ENCODE measurements around the gene SYNGR3. TPM values are rescaled to one million over a fixed set of nuclear protein-coding genes. Genes with fewer than 3 reads are reported as not detected.

SYNGR3 gene
- total and polyA plus RNA-seq, 11 donors = 0.19 to 2.7 (median 0.86) TPM

DNA sequence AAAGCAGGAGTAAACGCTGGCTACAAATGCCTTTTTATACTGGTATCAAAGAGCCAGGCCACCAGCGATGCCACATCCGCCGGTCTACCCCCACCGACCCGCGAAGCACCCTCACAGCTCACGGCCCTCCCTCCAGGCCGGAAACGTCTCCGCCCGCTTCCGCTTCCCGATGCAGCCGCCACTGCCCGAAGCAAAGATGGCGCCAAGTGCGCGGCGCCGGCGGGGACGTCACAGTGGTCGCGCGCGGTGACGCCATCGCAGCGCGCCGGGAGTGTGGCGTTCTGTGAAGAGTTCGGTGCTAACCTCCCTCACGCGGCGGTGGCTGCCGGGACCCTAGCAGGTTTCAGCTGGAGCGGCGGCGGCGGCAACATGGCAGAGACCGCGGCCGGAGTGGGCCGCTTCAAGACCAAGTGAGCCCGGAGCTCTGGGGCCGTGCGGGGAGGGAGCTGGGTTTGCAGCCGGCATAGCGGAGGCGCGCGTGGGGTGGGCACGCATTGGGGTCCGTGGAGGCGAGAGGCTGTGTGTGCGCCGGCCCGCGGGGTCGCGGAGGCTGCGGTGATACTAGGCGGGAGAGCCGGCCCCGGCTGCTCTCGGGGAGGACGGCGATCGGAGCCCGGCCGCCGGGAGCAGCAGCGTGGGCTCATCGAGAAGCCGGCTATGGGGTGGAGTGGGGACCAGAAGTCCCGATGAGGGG, 17.8 kb upstream of the SYNGR3 start, which contains the start of gene TBL3:
Gene TBL3, plus strand, starts transcription at position 258 of the 694 bp plus-strand sequence. Its CDS starts 112 bp downstream, at position 370.
- intact Hi-C loops (cut with DNase I) = no loop called here
- peaks cover 0 to 29% (median 20%) of the 10 kb centered on the region in 12 donors for H3K4me1 ChIP-seq
- peak within 1 kb of the TSS; percentile 76 to 100 (median 96) for H3K4me3 ChIP-seq
- H3K27ac ChIP-seq = peak within 1 kb of the TSS; percentile 67 to 95 (median 92)
- peak; percentile 54 to 90 for TF ChIP-seq POLR2A (IDR thresholded peaks at IDR 0.05)
- no peak for TF ChIP-seq CTCF (IDR thresholded peaks at IDR 0.05)
- 0 to 1% (median 1%) methylated on average over 42 to 78 of the region's 78 CpGs for WGBS, 4 donors
- no peaks in the 10 kb centered on the region for H3K9me3 ChIP-seq
- H3K27me3 ChIP-seq = peaks cover 0 to 31% (median 0%) of the 10 kb centered on the region in 9 donors
- peaks cover 0 to 30% (median 27%) of the 10 kb centered on the region in 9 donors for H3K36me3 ChIP-seq
- peak; percentile 91 to 98 (median 94) for ATAC-seq
- peak; percentile 94 to 97 (median 95) for DNase-seq

GRCh38 chr16:1972490-1972877, 17.3 kb upstream of the SYNGR3 start:
- DNase-seq = peak in 1 of 5 donors; percentile 12
- peaks cover 0 to 35% (median 0%) of the 10 kb centered on the region in 9 donors for H3K27me3 ChIP-seq
- 2 to 4% (median 3%) methylated on average over 18 to 22 of the region's 22 CpGs for WGBS, 4 donors
- H3K9me3 ChIP-seq = no peaks in the 10 kb centered on the region
- peak overlapping the region in 7 of 12 donors; percentile 89 to 95 (median 93) for H3K27ac ChIP-seq
- peak overlapping the region; percentile 76 to 100 (median 96) for H3K4me3 ChIP-seq
- TF ChIP-seq CTCF (IDR thresholded peaks at IDR 0.05) (no peak), POLR2A (IDR thresholded peaks at IDR 0.05) (no peak)
- intact Hi-C loops (cut with DNase I) = no loop called here
- H3K36me3 ChIP-seq = peaks cover 0 to 36% (median 32%) of the 10 kb centered on the region in 9 donors
- no peak for ATAC-seq
- H3K4me1 ChIP-seq = peaks cover 0 to 29% (median 20%) of the 10 kb centered on the region in 12 donors

DNA sequence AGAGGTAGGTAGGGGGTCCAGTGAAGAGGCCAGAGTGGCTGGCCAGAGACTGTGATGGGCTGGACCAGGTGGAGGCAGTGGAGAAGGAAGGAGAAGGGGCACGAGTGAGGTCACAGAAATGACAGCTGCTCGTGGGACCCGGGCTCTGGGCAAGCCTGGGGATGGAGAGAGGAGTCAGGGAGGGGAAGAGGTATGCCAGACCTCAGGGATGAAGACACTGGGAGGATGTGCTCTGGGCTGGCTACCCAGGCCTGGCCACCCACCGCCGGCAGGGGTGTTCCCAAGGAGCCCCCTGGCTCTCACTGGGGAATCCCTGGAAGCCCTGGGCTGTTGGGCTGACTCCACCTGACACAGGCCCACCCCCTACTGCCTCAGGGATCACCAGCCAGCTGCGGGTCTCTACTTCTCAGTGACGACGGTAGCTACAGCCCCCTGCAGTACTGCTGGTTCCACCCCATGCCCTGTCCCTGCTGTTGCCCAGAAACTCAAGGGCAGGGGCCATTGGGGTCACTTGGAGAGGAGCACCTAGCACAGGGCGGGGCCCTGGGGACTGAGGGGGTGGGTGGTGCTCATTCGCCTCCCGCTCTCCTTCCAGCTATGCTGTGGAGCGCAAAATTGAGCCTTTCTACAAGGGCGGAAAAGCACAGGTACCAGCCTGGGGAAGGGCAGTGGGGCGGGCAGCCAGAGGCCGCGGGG, 16.2 kb upstream of the SYNGR3 start:
- intact Hi-C loops (cut with DNase I) = no loop called here
- Histone ChIP-seq H3K9me3 (no peaks in the 10 kb centered on the region), H3K27me3 (peaks cover 0 to 46% (median 6%) of the 10 kb centered on the region in 9 donors), H3K4me1 (peaks cover 0 to 29% (median 20%) of the 10 kb centered on the region in 12 donors), H3K36me3 (peaks cover 4 to 47% (median 41%) of the 10 kb centered on the region in 9 donors), H3K4me3 (no peak overlapping the region), H3K27ac (no peak overlapping the region)
- 89 to 93% (median 90%) methylated on average over 14 to 16 of the region's 16 CpGs for WGBS, 4 donors
- ATAC-seq (no peak), DNase-seq (no peak)
- TF ChIP-seq POLR2A (IDR thresholded peaks at IDR 0.05) = no peak
- TF ChIP-seq CTCF (IDR thresholded peaks at IDR 0.05) = no peak
